Esophagus muscularis mucosa (tissue), 3 donors: ENCODE data around the gene TMPRSS9.

Source experiments
- EP300 ChIP-seq: sonication (generic); formaldehyde crosslinking; IDR thresholded peaks from one replicate; pipeline ENCODE4 v1.6.1; 2017; ENCODE audit warnings: antibody characterized with exemption
- TF ChIP-seq, protein P1 (sequence below), 3 experiments: fragments of 200-600 bp in 2 of 3; fragments of 450-650 bp in 1 of 3; sonication (generic) in 2 of 3; IDR thresholded peaks; one replicate each; pipeline ENCODE4 v1.5.1; 2017 to 2019; ENCODE audit warnings: antibody characterized with exemption in 3 of 3, mild to moderate bottlenecking in 2 of 3, moderate library complexity in 1 of 3

GRCh38 chr19:2432131-2432848, 72.2 kb downstream of the TMPRSS9 start:
- no peak for TF ChIP-seq EP300
- TF ChIP-seq, protein P1, sequence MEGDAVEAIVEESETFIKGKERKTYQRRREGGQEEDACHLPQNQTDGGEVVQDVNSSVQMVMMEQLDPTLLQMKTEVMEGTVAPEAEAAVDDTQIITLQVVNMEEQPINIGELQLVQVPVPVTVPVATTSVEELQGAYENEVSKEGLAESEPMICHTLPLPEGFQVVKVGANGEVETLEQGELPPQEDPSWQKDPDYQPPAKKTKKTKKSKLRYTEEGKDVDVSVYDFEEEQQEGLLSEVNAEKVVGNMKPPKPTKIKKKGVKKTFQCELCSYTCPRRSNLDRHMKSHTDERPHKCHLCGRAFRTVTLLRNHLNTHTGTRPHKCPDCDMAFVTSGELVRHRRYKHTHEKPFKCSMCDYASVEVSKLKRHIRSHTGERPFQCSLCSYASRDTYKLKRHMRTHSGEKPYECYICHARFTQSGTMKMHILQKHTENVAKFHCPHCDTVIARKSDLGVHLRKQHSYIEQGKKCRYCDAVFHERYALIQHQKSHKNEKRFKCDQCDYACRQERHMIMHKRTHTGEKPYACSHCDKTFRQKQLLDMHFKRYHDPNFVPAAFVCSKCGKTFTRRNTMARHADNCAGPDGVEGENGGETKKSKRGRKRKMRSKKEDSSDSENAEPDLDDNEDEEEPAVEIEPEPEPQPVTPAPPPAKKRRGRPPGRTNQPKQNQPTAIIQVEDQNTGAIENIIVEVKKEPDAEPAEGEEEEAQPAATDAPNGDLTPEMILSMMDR (IDR thresholded peaks at IDR 0.05) = no peak
